HUES64 (cell line): ENCODE results near the gene ZNF491. TPM values are rescaled to one million over a fixed set of nuclear protein-coding genes. Genes with fewer than 3 reads are reported as not detected.

Experiments
- H3K27ac ChIP-seq: 2 replicates; pipeline ENCODE4 v1.7.0; 2013; ENCODE audit warnings: low read depth, low read length, inconsistent platforms
- H3K27me3 ChIP-seq: 2 replicates; pipeline ENCODE4 v1.6.1; 2013; ENCODE audit warnings: mild to moderate bottlenecking, low read length; ENCODE audit not compliant: insufficient read depth
- H3K36me3 ChIP-seq: 2 replicates; pipeline ENCODE4 v1.6.1; 2013; ENCODE audit warnings: mild to moderate bottlenecking, low read length; ENCODE audit not compliant: insufficient read depth
- H3K4me1 ChIP-seq: 2 replicates; pipeline ENCODE4 v1.6.1; 2013; ENCODE audit warnings: mild to moderate bottlenecking, low read length, moderate library complexity; ENCODE audit not compliant: insufficient read depth
- H3K4me3 ChIP-seq: 2 replicates; pipeline ENCODE4 v1.5.1; 2013; ENCODE audit warnings: mild to moderate bottlenecking, low read length, moderate library complexity
- H3K9ac ChIP-seq: 2 replicates; pipeline ENCODE4 v1.6.1; 2013; ENCODE audit warnings: mild to moderate bottlenecking, low read depth, low read length
- H3K9me3 ChIP-seq: 2 replicates; pipeline ENCODE4 v1.6.1; 2013; ENCODE audit warnings: low read depth, low read length; ENCODE audit not compliant: insufficient read depth
- WGBS: fragments of 150-250, 120-280 bp; methylation state at CpG from one replicate; pipeline ENCODE4 v1.1.7; 2013; ENCODE audit warnings: missing lambda C conversion rate; 5-methylcytosine and 5-hydroxymethylcytosine counted together
- polyA plus RNA-seq, 2 experiments: library from polyadenylated mRNA; stranded (reverse); fragments of 50-300 nt; gene quantifications; one replicate each; pipeline ENCODE4 v1.2.3, GENCODE V29; 2013

The ZNF491 gene
- 0.50 TPM for polyA plus RNA-seq (2013, experiment 1 of 2)
- polyA plus RNA-seq (2013, experiment 2 of 2): 0.44 TPM

DNA sequence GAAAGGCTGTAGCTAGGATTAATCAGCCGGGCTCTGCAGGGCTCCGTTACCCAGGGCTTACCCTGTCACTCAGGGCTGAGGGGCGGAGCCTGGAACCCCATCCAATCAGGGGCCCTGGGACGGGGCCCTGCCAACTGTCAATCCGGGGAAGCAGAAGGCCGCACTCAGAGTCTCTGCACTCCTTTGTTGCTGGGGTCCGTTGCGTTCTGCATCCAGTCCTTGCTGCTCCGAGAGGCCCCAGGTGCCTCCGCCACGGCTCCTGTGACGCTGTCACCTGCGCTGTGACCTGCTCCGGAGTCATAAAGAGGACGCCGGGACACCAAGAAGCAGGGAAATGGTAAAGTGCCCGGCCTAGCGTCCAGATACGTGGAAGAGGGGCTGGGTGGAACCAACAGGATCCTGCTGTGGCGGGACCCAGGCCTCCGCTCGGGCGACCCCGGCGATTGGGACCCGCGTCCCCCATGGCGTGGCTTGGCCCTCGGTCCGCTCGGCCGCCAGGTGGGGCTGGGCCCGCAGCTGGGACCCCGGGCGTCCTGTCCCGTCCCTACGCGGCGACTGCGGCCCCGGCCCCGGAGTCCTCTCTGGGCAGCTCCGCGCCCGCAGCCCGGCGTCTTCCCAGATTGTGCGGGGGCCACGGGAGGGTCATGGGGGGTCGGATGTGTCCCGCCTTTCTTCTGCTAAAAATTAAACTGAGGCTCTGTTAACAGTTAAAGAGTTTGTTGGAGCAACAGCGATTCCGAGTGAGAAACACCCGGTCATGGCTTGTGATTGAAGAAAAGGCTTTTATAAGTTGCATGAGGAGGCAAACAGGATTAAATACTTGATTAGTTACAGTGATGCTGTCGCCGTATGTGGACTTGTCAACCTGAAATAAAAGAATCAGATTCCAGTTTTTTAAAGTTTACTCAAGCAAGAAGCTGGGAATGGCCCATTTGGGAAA is at the start of gene ZNF491:
Gene ZNF491, plus strand, starts transcription at position 133 of the 940 bp plus-strand sequence. CDS start 7,431 bp downstream, outside the sequence.
- H3K4me3 ChIP-seq: peak within 1 kb of the TSS; percentile 74

DNA sequence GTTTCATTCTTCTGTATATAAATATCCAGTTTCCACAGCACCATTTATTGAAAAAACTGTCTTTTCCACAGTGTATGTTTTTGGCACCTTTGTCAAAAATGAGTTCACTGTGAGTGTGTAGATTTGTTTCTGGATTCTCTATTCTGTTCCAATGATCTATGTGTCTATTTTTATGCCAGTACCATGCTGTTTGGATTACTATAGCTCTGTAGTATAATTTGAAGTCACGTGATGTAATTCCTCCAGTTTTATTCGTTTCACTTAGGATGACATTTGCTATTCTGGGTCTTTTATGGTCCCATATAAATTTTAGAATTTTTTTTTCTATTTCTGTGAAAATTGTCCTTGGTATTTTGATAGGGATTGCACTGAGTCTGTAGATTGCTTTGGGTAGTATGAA is 48.6 kb upstream of the ZNF491 start:
- H3K4me1 ChIP-seq: no peaks in the 10 kb centered on the region
- no peaks in the 10 kb centered on the region for H3K36me3 ChIP-seq
- H3K27me3 ChIP-seq: no peaks in the 10 kb centered on the region
- WGBS: 62% methylated on average over 2 of the region's 2 CpGs
- peaks cover 57% of the 10 kb centered on the region for H3K9me3 ChIP-seq
- H3K27ac ChIP-seq: no peak overlapping the region
- no peak overlapping the region for H3K4me3 ChIP-seq
- no peak overlapping the region for H3K9ac ChIP-seq

More for the DNA sequence above, at the start of gene ZNF491:
- Histone ChIP-seq H3K36me3 (no peaks in the 10 kb centered on the region), H3K4me1 (peaks cover 7% of the 10 kb centered on the region), H3K27ac (no peak within 1 kb of the TSS), H3K27me3 (peaks cover 36% of the 10 kb centered on the region), H3K9me3 (0 out of 2 replicates have a peak, but pooled peaks cover 5% of the 10 kb centered on the region), H3K9ac (peak within 1 kb of the TSS; percentile 66)
- 1% methylated on average over 56 of the region's 56 CpGs for WGBS

DNA sequence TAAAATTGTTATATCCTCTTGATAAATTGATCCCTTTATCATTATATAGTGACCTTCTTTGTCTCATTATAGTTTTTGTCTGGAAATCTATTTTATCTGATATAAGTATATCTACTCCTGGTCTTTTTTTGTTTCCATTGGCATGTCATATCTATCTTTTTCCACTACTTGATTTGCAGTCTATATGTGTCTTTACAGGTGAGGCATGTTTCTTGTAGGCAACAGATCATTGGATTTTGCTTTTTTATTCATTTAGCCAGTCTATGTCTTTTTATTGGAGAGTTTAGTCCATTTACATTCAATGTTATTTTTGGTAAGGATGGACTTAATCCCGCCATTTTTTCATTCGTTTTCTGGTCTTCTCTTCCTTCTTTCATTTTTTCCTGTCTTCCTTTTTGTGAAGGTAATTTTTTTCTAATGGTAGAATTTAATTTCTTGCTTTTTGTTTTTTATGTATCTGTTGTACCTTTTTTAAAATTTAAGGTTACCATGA is 46.0 kb upstream of the ZNF491 start:
- no CpG with 5 or more reads among the region's 2 CpGs for WGBS
- H3K9me3 ChIP-seq: peaks cover 71% of the 10 kb centered on the region
- H3K9ac ChIP-seq: no peak overlapping the region
- no peak overlapping the region for H3K4me3 ChIP-seq
- no peaks in the 10 kb centered on the region for H3K27me3 ChIP-seq
- no peaks in the 10 kb centered on the region for H3K4me1 ChIP-seq
- no peak overlapping the region for H3K27ac ChIP-seq
- no peaks in the 10 kb centered on the region for H3K36me3 ChIP-seq

DNA sequence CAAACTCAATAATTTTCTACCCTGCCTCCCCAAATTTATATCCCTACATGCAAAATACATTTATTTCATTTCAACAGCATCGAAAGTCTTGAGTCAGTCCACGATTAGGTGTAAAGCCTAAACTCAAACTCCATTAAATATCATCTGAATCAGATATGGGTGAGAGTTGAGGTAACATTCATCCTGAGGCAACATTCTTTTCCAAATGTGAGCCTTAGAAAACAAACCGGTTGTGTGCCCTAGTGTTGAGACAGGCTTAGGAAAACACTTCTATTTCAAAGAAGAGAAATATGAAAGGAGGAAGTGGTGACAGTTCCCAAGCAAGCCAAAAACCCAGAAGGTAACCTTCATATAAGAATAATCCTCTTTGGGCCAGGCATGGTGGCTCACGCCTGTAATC is 43.7 kb upstream of the ZNF491 start:
- H3K9me3 ChIP-seq: peaks cover 59% of the 10 kb centered on the region
- no peaks in the 10 kb centered on the region for H3K4me1 ChIP-seq
- H3K4me3 ChIP-seq: no peak overlapping the region
- no peaks in the 10 kb centered on the region for H3K27me3 ChIP-seq
- H3K36me3 ChIP-seq: no peaks in the 10 kb centered on the region
- 70% methylated on average over 4 of the region's 4 CpGs for WGBS
- H3K9ac ChIP-seq: no peak overlapping the region
- H3K27ac ChIP-seq: no peak overlapping the region

DNA sequence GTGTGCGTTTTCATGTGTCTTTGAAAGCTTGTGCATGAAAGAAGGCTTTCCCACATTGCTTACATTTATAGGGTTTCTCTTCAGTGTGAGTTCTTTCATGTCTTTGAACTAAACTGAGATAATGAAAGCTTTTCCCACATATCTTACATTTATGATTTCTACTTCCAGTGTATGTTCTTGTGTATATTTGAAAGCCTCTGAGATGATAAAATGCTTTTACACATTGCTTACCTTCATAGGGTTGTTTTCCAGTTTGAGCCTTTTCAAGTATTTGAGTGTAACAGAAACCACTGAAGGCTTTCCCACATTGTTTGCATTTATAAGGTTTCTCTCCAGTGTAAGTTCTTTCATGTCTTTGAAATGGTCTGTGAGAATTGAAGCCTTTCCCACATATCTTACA is 41.4 kb upstream of the ZNF491 start:
- Histone ChIP-seq H3K27me3 (no peaks in the 10 kb centered on the region), H3K9me3 (peaks cover 40% of the 10 kb centered on the region)
- WGBS: 86% methylated on average over 1 of the region's 1 CpG

DNA sequence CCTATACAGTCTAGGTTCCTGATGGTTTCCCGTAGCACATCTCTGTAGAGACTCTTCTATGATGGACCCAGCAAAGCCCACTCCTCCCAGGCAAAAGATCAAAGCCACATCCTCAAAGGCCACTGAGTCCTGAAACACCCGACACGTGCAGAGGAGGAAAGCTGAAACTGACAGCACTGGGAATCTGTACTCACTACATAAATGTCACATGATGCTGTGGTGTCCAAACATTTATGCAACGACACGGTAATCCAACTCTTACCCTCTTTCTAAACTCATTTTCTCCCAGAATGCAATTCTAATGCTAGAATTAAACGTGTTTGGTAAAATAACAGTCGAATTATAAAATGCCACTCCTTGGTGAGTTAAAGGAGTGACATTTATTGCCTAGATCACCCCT is 38.5 kb upstream of the ZNF491 start:
- H3K36me3 ChIP-seq: no peaks in the 10 kb centered on the region
- no peaks in the 10 kb centered on the region for H3K4me1 ChIP-seq
- peaks cover 21% of the 10 kb centered on the region for H3K9me3 ChIP-seq
- H3K27ac ChIP-seq: no peak overlapping the region
- no peak overlapping the region for H3K4me3 ChIP-seq
- no peak overlapping the region for H3K9ac ChIP-seq
- 0 out of 2 replicates have a peak, but pooled peaks cover 3% of the 10 kb centered on the region for H3K27me3 ChIP-seq
- 91% methylated on average over 7 of the region's 7 CpGs for WGBS

More for the DNA sequence above, 41.4 kb upstream of the ZNF491 start:
- Histone ChIP-seq H3K9ac (no peak overlapping the region), H3K4me3 (no peak overlapping the region), H3K4me1 (no peaks in the 10 kb centered on the region), H3K27ac (no peak overlapping the region), H3K36me3 (no peaks in the 10 kb centered on the region)

DNA sequence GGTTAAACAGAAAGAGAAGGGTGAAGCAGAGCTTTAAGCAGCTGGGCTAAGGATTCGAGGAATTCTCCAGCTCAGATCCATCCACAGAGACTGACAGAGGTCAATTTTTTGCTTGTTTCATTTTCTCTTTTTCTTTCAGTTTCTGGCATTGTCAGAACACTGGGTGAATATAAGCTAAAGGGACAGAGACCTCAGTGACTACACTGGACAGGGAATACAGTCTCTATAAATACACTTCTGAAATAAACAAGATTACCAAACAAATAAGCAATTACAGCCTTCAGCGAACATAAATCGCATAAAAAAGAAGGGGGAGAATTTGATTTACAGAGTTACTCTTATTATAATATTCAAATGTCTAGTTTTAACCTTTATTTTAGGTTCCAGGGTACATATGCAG is 35.2 kb upstream of the ZNF491 start:
- no peak overlapping the region for H3K9ac ChIP-seq
- WGBS: 70% methylated on average over 1 of the region's 3 CpGs
- H3K9me3 ChIP-seq: no peaks in the 10 kb centered on the region; the same call in 1 of the 2 replicates
- H3K27me3 ChIP-seq: peaks cover 17% of the 10 kb centered on the region
- H3K4me3 ChIP-seq: no peak overlapping the region
- no peak overlapping the region for H3K27ac ChIP-seq
- H3K4me1 ChIP-seq: no peaks in the 10 kb centered on the region
- H3K36me3 ChIP-seq: no peaks in the 10 kb centered on the region

DNA sequence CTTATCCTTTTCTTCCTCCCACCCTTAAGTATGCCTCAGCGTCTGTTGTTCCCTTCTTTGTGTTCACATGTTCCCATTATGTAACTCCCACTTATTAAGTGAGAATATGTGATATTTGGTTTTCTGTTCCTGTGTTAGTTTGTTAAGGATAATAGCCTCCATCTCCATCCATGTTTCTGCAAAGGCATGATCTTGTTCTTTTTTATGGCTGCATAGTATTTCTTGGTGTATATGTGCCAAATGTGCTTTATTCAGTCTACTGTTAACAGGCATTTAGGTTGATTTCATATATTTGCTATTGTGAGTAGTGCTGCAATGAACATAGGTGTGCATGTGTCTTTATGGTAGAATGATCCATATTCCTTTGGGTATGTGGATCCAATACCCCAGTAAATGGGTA is 34.7 kb upstream of the ZNF491 start:
- no peaks in the 10 kb centered on the region for H3K4me1 ChIP-seq
- no peaks in the 10 kb centered on the region for H3K9me3 ChIP-seq
- no peaks in the 10 kb centered on the region for H3K36me3 ChIP-seq
- H3K27me3 ChIP-seq: peaks cover 22% of the 10 kb centered on the region
- WGBS: no CpG with 5 or more reads among the region's 1 CpG
- H3K27ac ChIP-seq: no peak overlapping the region
- no peak overlapping the region for H3K9ac ChIP-seq
- H3K4me3 ChIP-seq: no peak overlapping the region

DNA sequence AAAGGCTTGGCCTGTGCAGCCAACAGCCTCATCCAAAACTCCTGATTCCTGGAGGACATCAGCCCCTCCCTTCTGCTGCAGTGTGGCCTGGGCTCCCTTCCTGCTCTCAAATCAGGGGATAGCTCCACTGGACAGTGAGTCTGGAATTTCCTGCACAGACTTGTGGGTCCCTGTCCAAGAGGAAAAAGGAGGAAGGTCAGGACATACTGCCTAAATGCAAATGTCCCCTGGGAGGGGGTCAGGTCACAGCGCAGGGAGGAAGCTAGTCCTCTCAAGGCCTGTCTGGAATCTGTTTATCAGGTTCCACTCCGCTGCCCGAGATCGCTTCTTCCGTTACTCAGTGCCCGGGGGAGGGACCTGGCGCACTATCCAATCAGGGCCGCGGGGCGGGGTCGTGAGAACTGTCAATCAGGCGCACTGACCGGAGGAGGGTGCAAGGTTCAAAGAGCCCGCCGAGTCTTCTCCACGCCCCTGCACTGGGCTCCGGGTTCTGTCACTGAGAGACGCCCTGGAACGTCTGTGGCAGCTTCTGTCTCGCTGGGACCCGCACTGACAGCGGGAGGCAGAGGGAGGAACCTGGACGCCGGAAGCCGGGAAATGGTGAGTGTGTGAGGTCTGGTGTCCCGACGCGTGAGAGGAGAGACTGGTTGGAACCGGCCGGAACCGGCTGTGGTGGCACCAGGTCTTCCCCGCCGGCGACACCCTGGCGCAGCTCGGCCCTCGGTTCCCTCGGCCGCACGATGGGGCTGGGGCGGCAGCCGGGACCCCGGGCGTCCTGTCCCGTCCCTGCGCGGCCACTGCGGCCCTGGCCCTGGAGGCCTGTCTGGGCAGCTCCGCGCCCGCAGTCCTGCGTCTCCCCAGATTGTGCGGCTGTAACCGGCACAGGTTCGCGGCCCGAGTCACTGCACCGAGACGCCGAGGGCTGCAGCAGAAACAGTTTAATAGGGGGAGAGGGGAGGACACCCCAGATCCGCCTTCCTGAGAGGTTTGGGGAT is 31.4 kb upstream of the ZNF491 start, which contains the start of gene ZNF441:
Gene ZNF441, plus strand, starts transcription at position 404 of the 995 bp plus-strand sequence. Its CDS starts 194 bp downstream, at position 598.
- Histone ChIP-seq H3K27ac (no peak within 1 kb of the TSS), H3K27me3 (peaks cover 29% of the 10 kb centered on the region), H3K36me3 (no peaks in the 10 kb centered on the region), H3K4me1 (no peaks in the 10 kb centered on the region), H3K9ac (peak within 1 kb of the TSS; percentile 60), H3K4me3 (peak within 1 kb of the TSS; percentile 65), H3K9me3 (0 out of 2 replicates have a peak, but pooled peaks cover 12% of the 10 kb centered on the region)
- 2% methylated on average over 61 of the region's 61 CpGs for WGBS

DNA sequence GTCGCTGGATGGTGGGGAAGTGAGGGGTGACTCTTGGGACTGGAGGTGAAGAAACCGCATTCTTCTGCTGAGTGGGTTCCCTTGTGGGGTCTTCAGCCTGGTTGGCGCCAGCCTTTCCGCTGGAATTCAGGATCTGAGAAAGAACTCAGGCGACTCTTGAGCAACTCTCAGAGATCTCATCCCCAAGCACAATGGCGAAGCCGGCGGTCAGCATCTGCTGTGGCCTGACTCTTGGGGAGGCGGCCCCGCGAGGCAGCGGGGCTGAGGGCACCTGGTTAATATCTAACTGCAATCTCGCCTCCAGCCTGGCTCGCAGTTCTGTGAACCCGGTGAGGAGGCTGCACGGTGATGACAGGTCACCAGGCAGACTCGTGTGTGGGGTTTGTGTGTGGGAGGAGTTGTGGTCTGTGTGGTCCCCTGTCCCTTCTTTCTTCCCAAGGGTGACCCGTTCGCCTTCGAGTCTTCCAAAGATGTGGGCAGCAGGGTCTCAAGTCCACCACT is 30.6 kb upstream of the ZNF491 start:
- no peak overlapping the region for H3K27ac ChIP-seq
- H3K27me3 ChIP-seq: peaks cover 29% of the 10 kb centered on the region
- no peaks in the 10 kb centered on the region for H3K4me1 ChIP-seq
- 31% methylated on average over 20 of the region's 20 CpGs for WGBS
- H3K36me3 ChIP-seq: no peaks in the 10 kb centered on the region
- H3K9ac ChIP-seq: peak overlapping the region; percentile 60; the same call in 1 of the 2 replicates
- peaks cover 20% of the 10 kb centered on the region; the same call in 1 of the 2 replicates for H3K9me3 ChIP-seq
- peak overlapping the region; percentile 65 for H3K4me3 ChIP-seq
